Sigmoid colon (tissue), 7 donors: ENCODE results near the gene CRISPLD2. TPM values are rescaled to one million over a fixed set of nuclear protein-coding genes. Genes with fewer than 3 reads are reported as not detected.

Experiments used
- DNase-seq: peaks from one replicate; pipeline ENCODE4 v3.0.0-alpha.2; 2019
- H3K27ac ChIP-seq, 4 donors: fragments of 200-600 bp; sonication (generic); one replicate each; pipeline ENCODE4 v1.5.1; 2016 to 2019; ENCODE audit warnings: mild to moderate bottlenecking in 1 of 4
- H3K27me3 ChIP-seq, 3 donors: fragments of 200-600 bp; sonication (generic); one replicate each; pipeline ENCODE4 v1.5.1; 2019; ENCODE audit warnings: mild to moderate bottlenecking in 1 of 3
- H3K36me3 ChIP-seq, 4 donors: fragments of 200-600 bp; sonication (generic); one replicate each; pipeline ENCODE4 v1.5.1; 2016 to 2019
- H3K4me1 ChIP-seq, 4 donors: fragments of 200-600 bp; sonication (generic); one replicate each; pipeline ENCODE4 v1.5.1; 2017 to 2019
- H3K4me3 ChIP-seq, 4 donors: fragments of 200-600 bp; sonication (generic); one replicate each; pipeline ENCODE4 v1.5.1; 2017 to 2019; ENCODE audit warnings: mild to moderate bottlenecking in 2 of 4, moderate library complexity in 1 of 4
- H3K9me3 ChIP-seq, 4 donors: fragments of 200-600 bp in 3 of 4; sonication (generic) in 3 of 4; one replicate each; pipeline versions ENCODE4 v1.5.1 to v1.6.1; 2013 to 2019
- EP300 ChIP-seq, 4 donors: sonication (generic); formaldehyde crosslinking; IDR thresholded peaks; one replicate each; pipeline ENCODE4 v1.6.1; 2017; ENCODE audit warnings: antibody characterized with exemption in 4 of 4
- POLR2A ChIP-seq, 2 donors: fragments of 450-650 bp; IDR thresholded peaks; one replicate each; pipeline ENCODE4 v1.6.1; 2016; ENCODE audit warnings: antibody characterized with exemption in 2 of 2, mild to moderate bottlenecking in 2 of 2, moderate library complexity in 2 of 2
- POLR2AphosphoS5 ChIP-seq, 4 donors: sonication (generic); formaldehyde crosslinking; IDR thresholded peaks; one replicate each; pipeline ENCODE4 v1.6.1; 2017; ENCODE audit warnings: antibody characterized with exemption in 4 of 4
- WGBS, 2 donors: extraction: QIAGEN DNeasy Blood & Tissue Kit; methylation state at CpG; one replicate each; pipeline ENCODE4 v1.1.7; 2013; 5-methylcytosine and 5-hydroxymethylcytosine counted together
- intact Hi-C: fragments of 100-400 bp; cut with DNase I; formaldehyde crosslinking; loops from one replicate; pipeline ENCODE4 v1.15.1; 2023
- polyA plus RNA-seq, 3 donors: library from polyadenylated mRNA; stranded (reverse); fragments of 200-250 nt; gene quantifications; one replicate each; pipeline ENCODE4 v1.2.3, GENCODE V29; 2013
- total RNA-seq, 4 donors: library from RNA; depleted of rRNA; stranded (reverse); fragments of >200 nt; gene quantifications; one replicate each; pipeline ENCODE4 v1.1.0, GENCODE V29; 2016
- TF ChIP-seq, protein P1 (sequence below), 4 experiments: fragments of 450-650 bp in 3 of 4; fragments of 200-600 bp in 1 of 4; IDR thresholded peaks; one replicate each; pipeline ENCODE4 v1.5.1; 2016 to 2019; ENCODE audit warnings: antibody characterized with exemption in 4 of 4, mild to moderate bottlenecking in 3 of 4, moderate library complexity in 2 of 4
- donor health status: healthy with polysubstance abuse.
- donor health status: Bipolar disorder and iron deficiency.
- donor health status: healthy.

Gene CRISPLD2
- total and polyA plus RNA-seq, 7 donors = 3.0 to 545 (median 140) TPM

DNA sequence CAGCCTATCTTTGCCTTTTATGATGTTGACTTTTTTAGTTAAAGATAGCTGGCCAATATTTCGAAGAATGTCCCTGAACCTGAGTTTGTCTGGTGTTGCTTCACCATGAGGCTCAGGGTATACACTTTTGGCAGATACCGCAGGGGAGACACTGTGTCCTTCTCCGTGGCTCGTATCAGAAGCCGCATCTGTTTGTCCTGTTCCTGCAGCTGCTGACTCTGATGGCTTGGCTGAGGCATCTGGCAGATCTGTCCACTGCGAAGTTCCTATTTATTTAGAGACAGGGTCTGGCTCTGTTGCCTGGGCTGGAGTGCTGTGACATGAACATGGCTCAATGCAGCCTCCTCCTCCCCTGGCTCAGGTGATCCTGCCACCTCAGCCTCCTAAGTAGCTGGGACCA is 93.5 kb downstream of the CRISPLD2 start:
- intact Hi-C loops = no loop called here
- no peaks in the 10 kb centered on the region for H3K9me3 ChIP-seq
- H3K27ac ChIP-seq = peak overlapping the region in 3 of 4 donors; percentile 21 to 36 (median 31)
- H3K36me3 ChIP-seq = peaks cover 0 to 2% (median under 1%) of the 10 kb centered on the region in 4 donors
- DNase-seq = peak; percentile 94
- H3K4me3 ChIP-seq = no peak overlapping the region
- 7 to 21% methylated on average over 6 of the region's 6 CpGs for WGBS, 2 donors
- no peaks in the 10 kb centered on the region for H3K27me3 ChIP-seq
- TF ChIP-seq POLR2A (IDR thresholded peaks at IDR 0.05) (no peak), POLR2AphosphoS5 (IDR thresholded peaks at IDR 0.05) (peak; percentile 42 to 73 (median 54))
- peaks cover 0 to 20% (median 6%) of the 10 kb centered on the region in 4 donors for H3K4me1 ChIP-seq

DNA sequence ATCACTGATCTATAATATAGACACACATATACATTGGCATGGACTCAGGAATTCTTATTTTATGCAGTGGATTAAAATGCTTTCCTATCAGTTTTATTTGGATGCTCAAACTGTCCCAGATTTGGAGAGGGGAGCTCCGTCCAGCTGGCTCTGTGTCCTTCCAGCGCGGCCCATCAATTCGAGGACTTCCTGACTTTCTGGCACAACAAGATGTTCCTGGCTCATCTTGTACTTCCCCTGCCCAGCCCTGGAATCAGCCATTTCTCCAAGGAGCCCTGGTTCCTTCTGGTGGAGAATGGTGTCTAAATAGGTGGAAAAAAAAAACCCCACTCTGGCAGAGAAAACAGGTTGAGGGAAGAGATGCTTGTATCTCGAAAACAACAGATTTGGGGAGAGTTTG is 94.5 kb downstream of the CRISPLD2 start:
- Histone ChIP-seq H3K36me3 (no peaks in the 10 kb centered on the region), H3K4me1 (peaks cover 0 to 30% (median 10%) of the 10 kb centered on the region in 4 donors)
- DNase-seq = peak; percentile 80

DNA sequence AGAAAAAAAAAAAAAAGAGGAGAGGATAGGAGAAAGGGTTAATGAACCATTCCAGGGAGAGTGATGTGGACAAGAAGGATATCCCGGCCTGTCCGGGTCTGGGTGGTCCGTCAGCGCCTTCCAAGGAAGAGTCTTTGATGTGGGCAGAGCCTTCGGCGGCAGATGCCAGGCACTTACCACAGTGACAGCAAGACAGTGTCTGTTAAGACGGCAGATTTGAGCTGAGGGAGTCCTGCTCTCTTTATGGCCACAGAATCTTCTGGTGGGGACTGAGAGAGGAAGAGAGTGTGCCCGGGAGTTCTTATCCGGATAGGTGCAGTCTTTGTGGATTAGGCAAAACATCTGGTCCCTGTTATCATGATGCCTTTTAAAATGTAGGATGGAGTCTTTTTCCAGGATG is 96.4 kb downstream of the CRISPLD2 start:
- H3K36me3 ChIP-seq = no peaks in the 10 kb centered on the region
- WGBS, 2 donors = 64 to 74% methylated on average over 9 of the region's 9 CpGs
- intact Hi-C loops = no loop called here
- no peaks in the 10 kb centered on the region for H3K27me3 ChIP-seq
- no peak for DNase-seq
- peaks cover 0 to 37% (median 16%) of the 10 kb centered on the region in 4 donors for H3K4me1 ChIP-seq
- H3K4me3 ChIP-seq = no peak overlapping the region
- TF ChIP-seq, protein P1, sequence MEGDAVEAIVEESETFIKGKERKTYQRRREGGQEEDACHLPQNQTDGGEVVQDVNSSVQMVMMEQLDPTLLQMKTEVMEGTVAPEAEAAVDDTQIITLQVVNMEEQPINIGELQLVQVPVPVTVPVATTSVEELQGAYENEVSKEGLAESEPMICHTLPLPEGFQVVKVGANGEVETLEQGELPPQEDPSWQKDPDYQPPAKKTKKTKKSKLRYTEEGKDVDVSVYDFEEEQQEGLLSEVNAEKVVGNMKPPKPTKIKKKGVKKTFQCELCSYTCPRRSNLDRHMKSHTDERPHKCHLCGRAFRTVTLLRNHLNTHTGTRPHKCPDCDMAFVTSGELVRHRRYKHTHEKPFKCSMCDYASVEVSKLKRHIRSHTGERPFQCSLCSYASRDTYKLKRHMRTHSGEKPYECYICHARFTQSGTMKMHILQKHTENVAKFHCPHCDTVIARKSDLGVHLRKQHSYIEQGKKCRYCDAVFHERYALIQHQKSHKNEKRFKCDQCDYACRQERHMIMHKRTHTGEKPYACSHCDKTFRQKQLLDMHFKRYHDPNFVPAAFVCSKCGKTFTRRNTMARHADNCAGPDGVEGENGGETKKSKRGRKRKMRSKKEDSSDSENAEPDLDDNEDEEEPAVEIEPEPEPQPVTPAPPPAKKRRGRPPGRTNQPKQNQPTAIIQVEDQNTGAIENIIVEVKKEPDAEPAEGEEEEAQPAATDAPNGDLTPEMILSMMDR (IDR thresholded peaks at IDR 0.05) = no peak
- TF ChIP-seq POLR2AphosphoS5 (IDR thresholded peaks at IDR 0.05) (no peak), POLR2A (IDR thresholded peaks at IDR 0.05) (no peak), EP300 (IDR thresholded peaks at IDR 0.05) (no peak)
- no peak overlapping the region for H3K27ac ChIP-seq
- H3K9me3 ChIP-seq = no peaks in the 10 kb centered on the region

More for the DNA sequence above, 94.5 kb downstream of the CRISPLD2 start:
- Histone ChIP-seq H3K27me3 (no peaks in the 10 kb centered on the region), H3K4me3 (no peak overlapping the region), H3K27ac (no peak overlapping the region), H3K9me3 (no peaks in the 10 kb centered on the region)
- WGBS, 2 donors = 75 to 80% methylated on average over 5 of the region's 5 CpGs
- TF ChIP-seq, protein P1 (IDR thresholded peaks at IDR 0.05) = no peak
- TF ChIP-seq POLR2A (IDR thresholded peaks at IDR 0.05) (no peak), POLR2AphosphoS5 (IDR thresholded peaks at IDR 0.05) (peak in 1 of 4 donors; percentile 12)
- intact Hi-C loops = no loop called here

DNA sequence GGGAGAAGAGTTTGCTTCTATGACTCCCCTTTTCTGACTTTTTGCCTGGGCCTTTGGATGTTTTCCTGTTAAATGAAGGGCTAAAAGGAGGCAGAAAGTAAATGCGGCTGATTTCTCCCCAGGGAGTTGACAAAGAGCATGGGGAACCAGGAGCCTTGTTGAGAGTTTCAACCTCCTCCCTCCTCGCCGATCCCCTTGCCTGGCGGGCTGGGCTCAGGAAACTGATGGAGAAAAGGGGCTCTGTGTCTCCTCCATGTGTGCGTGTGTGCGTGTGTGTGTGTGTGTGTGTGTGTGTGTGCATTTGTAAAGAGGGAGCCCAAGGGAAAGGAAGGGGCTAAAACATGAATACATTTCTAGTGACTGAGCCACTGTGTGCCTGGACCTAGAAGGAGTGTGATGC is 97.1 kb downstream of the CRISPLD2 start:
- no peak for DNase-seq
- Histone ChIP-seq H3K27ac (no peak overlapping the region), H3K4me1 (peaks cover 0 to 41% (median 17%) of the 10 kb centered on the region in 4 donors), H3K9me3 (no peaks in the 10 kb centered on the region), H3K27me3 (no peaks in the 10 kb centered on the region), H3K4me3 (no peak overlapping the region), H3K36me3 (no peaks in the 10 kb centered on the region)
- intact Hi-C loops = no loop called here
- TF ChIP-seq POLR2A (IDR thresholded peaks at IDR 0.05) (no peak), POLR2AphosphoS5 (IDR thresholded peaks at IDR 0.05) (no peak), EP300 (IDR thresholded peaks at IDR 0.05) (no peak)
- TF ChIP-seq, protein P1 (IDR thresholded peaks at IDR 0.05) = no peak
- WGBS, 2 donors = 73 to 83% methylated on average over 6 of the region's 6 CpGs

DNA sequence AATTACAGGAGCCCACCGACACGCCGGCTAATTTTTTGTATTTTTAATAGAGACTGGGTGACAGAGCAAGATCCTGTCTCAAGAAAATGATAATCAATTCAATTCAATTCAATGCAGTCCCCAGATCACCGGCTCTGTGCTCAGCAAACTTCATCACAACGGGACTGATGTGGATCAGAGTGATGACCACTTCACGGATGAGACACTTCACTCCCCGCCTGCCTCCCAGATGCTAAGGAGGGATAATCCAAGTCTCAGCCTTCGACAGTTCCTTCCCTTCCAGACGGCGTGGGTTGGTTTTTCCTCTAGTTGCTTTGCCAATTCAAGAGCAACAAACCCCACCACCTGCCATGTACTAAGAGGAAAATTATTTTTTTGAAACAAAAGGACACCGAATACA is 97.7 kb downstream of the CRISPLD2 start:
- no peak overlapping the region for H3K4me3 ChIP-seq
- H3K27ac ChIP-seq = peak overlapping the region in 1 of 4 donors; percentile 74
- no peaks in the 10 kb centered on the region for H3K27me3 ChIP-seq
- H3K36me3 ChIP-seq = no peaks in the 10 kb centered on the region
- no peaks in the 10 kb centered on the region for H3K9me3 ChIP-seq
- no peak for DNase-seq
- TF ChIP-seq, protein P1 (IDR thresholded peaks at IDR 0.05) = no peak
- no peak for TF ChIP-seq POLR2AphosphoS5 (IDR thresholded peaks at IDR 0.05)
- TF ChIP-seq EP300 (IDR thresholded peaks at IDR 0.05) = no peak
- no peak for TF ChIP-seq POLR2A (IDR thresholded peaks at IDR 0.05)
- WGBS, 2 donors = 86 to 88% methylated on average over 11 of the region's 11 CpGs
- intact Hi-C loops = no loop called here
- H3K4me1 ChIP-seq = peaks cover 2 to 47% (median 23%) of the 10 kb centered on the region in 4 donors
